Measurements from ENCODE around the gene LINGO4. TPM values are rescaled to one million over a fixed set of nuclear protein-coding genes. Genes with fewer than 3 reads are reported as not detected.
A peak's percentile ranks its signal among the peaks of the same experiment; 100 is the strongest.

Gene LINGO4
- total and polyA plus RNA-seq, 3 donors from 2014 or later: 1.4 to 3.5 (median 3.1) TPM

DNA sequence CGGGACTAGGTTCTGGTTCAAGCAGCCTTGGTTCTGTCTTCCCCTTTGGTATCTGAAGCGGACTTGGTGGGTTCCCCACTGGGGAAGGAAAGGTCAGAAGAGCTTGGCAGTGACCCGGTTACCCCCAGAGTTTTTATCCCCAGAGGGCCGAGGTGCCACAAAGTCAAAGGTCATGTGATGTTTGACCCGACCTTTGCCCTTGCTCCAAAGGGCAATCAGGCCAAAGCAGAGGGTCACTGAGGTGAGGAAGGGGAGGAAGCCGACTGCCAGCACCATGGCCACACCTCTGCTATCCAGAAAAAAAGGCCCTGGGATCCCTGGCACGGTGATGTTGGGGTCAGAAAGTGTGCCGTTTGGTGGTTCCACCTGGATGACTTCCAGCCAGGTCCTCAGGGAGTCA lies 4.4 kb downstream of the LINGO4 start:
- Histone ChIP-seq H3K36me3 (ENCODE audit: low read depth, missing control alignments) (no peaks in the 10 kb centered on the region), H3K9me3 (no peaks in the 10 kb centered on the region), H3K4me1 (no peaks in the 10 kb centered on the region), H3K27me3 (no peaks in the 10 kb centered on the region), H3K27ac (no peak overlapping the region), H3K4me3 (no peak overlapping the region)
- TF ChIP-seq CTCF (IDR thresholded peaks at IDR 0.05): no peak
- TF ChIP-seq POLR2A (IDR thresholded peaks at IDR 0.05): no peak
- intact Hi-C loops (cut with DNase I; ENCODE audit: low total_unique reads): no loop called here
- 61 to 79% methylated on average over 3 to 8 of the region's 8 CpGs for WGBS, 2 donors
- no peak for DNase-seq

DNA sequence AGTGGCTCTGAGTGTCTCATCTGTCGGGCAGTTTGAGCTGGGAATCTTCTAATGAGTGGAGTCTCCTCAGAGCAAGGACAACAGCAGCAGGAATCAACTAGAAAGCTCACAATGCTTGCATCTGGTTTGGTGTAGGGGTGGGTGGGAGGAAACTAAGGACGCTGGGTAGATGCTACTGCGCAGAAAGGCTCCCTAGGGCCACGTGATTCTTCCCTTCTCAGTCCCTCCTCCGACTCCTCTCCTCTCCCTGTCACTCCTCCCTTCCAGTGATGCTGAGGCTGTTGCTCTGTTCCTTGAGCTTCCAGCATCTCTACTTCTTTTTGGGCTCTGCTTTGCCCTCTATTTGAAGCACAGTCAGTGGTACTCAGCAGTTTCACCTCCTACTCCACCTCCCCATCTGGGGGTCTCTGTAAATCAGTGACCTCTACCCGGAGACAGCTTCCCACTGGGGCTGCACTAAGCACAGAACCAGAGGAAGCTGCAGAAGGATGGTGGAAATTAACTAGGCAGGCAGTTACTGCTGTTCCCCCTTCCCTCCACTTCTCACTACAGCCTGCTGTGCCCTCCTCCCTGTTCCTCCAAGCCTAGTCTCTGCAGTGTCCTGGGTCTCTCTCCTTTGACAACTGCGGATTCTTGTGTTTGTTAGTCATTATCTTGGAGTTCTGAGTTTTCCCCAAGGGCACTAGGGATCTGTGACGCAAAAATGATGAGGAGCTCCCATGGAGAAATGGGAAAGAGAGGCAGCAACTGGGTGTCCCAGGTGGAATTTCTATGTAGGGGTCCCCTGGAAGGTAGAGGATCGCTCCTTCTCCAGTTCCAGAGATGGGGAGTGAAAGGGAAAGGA lies 5.8 kb downstream of the LINGO4 start:
- no peak for DNase-seq
- Histone ChIP-seq H3K4me3 (no peak overlapping the region), H3K9me3 (no peaks in the 10 kb centered on the region), H3K4me1 (no peaks in the 10 kb centered on the region), H3K27ac (no peak overlapping the region), H3K27me3 (no peaks in the 10 kb centered on the region), H3K36me3 (ENCODE audit: low read depth, missing control alignments) (no peaks in the 10 kb centered on the region)
- TF ChIP-seq CTCF (IDR thresholded peaks at IDR 0.05) (no peak), POLR2A (IDR thresholded peaks at IDR 0.05) (no peak)
- WGBS, 2 donors: 48 to 66% methylated on average over 9 of the region's 9 CpGs
- intact Hi-C loops (cut with DNase I; ENCODE audit: low total_unique reads): no loop called here

- Histone ChIP-seq H3K9me3 (no peaks in the 10 kb centered on the region), H3K4me3 (no peak overlapping the region), H3K36me3 (ENCODE audit: low read depth, missing control alignments) (no peaks in the 10 kb centered on the region), H3K27ac (no peak overlapping the region), H3K27me3 (no peaks in the 10 kb centered on the region), H3K4me1 (no peaks in the 10 kb centered on the region)
- intact Hi-C loops (cut with DNase I; ENCODE audit: low total_unique reads): no loop called here
- DNase-seq: no peak
- no peak for TF ChIP-seq CTCF (IDR thresholded peaks at IDR 0.05)
- TF ChIP-seq POLR2A (IDR thresholded peaks at IDR 0.05): no peak
- WGBS, 2 donors: 88 to 93% methylated on average over 5 of the region's 5 CpGs
Measured at GRCh38 chr1:151798571-151798970, 6.6 kb downstream of the LINGO4 start.

- Histone ChIP-seq H3K36me3 (ENCODE audit: low read depth, missing control alignments) (no peaks in the 10 kb centered on the region), H3K27ac (peak overlapping the region; percentile 33 to 70), H3K9me3 (no peaks in the 10 kb centered on the region), H3K4me1 (no peaks in the 10 kb centered on the region), H3K4me3 (peak overlapping the region; percentile 65 to 79), H3K27me3 (no peaks in the 10 kb centered on the region)
- intact Hi-C loops (cut with DNase I; ENCODE audit: low total_unique reads): no loop called here
- no peak for TF ChIP-seq POLR2A (IDR thresholded peaks at IDR 0.05)
- no peak for TF ChIP-seq CTCF (IDR thresholded peaks at IDR 0.05)
- peak; percentile 36 for DNase-seq
- WGBS, 2 donors: 3 to 5% methylated on average over 33 to 52 of the region's 52 CpGs
Measured at GRCh38 chr1:151790940-151791651, 14.1 kb downstream of the LINGO4 start.
